GM21825 (cell line): ENCODE measurements around the gene PRMT7.
A peak's percentile ranks its signal among the peaks of the same experiment; 100 is the strongest.

ENCODE experiments used
- ATAC-seq: cut with Tn5 transposase; IDR thresholded peaks from one replicate; pipeline ENCODE4 v1.9.1; 2021; ENCODE audit warnings: mild to moderate bottlenecking, moderate library complexity; ENCODE audit not compliant: unreplicated experiment

PRMT7 gene

DNA sequence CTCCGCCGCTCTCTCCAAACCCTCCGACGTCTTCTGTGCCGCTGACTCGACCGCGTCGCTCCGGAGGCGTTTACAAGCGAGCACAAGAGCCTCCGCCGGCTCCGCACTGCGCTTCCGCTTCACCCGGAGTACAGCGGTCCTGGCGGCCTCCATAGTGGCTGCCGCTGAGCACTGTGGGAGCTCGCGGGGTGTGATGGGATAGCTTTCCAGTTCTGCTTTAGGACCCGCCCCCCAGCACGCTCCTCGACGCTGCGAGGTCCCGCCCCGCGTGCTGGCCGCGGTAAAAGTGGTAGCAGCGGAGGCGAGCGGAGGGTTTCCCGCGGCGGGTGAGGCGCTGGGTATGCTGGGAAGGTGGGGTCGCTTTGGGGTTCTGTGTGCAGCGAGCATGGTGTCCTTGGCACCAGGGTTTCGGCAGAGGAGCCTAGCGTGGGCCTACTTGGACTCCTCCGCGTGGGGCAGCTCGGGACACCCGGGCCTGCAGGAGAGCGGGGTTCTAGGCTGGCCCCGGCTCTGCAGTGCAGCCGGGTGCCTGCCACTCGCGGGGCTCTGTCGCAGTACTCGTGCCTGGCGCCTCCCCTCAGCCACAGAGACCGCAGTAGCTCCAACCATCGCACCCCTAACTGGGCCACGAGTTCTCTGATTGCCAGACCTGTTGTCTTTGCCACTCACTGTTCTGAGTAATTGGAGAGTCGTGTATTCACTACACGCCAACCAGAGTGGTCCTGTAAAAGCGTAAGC, at the start of gene PRMT7, which contains the start of gene SLC7A6OS:
Gene PRMT7, plus strand, starts transcription at position 246 of the 738 bp plus-strand sequence. CDS start 4,961 bp downstream, outside the sequence.
Gene SLC7A6OS, minus strand, starts transcription at position 173 of the 738 bp plus-strand sequence. Its CDS starts 20 bp downstream, at position 153.
- peak; percentile 98 for ATAC-seq

- ATAC-seq: no peak
Observed at GRCh38 chr16:68263559-68264127, 47.2 kb upstream of the PRMT7 start.

DNA sequence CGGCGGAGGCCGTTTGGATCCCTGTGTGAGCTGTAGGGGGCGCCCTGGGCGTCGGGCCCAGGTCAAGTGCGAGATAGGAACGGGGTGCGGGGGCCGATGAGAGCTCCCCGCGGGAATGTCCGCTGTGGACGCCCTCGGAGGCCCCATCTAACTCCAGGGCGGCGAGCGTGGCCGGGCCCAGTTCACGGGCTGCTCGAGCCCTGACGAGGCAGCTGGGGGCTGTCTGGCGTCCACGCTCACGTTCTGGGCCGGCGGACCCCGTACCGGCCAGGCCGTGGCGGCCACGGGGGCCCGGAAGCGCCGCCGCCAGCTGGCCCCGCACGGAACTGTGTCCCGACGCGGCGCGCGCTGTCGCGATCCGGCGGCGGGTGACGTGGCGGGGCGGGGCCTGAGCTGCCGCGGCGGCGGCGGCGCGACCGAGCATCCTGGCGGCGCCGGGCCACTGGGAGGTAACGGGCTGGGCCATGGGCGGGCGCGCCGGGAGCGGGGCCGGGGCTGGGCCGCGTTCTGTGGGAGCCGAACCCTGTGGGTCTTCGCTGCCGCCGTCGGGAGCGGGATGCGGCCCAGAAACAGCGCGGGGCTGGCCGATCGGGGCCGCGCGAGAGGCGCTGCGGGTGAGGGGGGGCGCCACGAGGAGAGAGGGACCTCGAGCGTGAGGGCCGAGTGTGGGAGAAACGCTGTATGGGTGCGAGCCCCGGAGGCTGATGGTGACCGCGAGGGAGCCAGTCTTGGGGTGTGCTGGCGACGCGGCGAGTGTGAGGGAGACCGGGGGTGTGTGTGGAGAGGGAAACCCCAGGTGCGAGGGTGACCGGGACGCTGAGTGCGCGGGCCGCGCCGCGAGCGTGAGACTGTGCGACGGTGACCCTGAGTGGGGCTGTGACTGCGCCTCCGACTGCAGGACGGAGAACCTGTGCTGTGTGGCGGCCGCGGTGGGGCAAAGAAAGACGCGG, 46.4 kb upstream of the PRMT7 start, which contains the start of gene SLC7A6:
Gene SLC7A6, plus strand, starts transcription at position 399 of the 950 bp plus-strand sequence. CDS start 10,201 bp downstream, outside the sequence.
- peak; percentile 53 for ATAC-seq

- peak; percentile 5 for ATAC-seq
Observed at GRCh38 chr16:68265078-68265920, 45.5 kb upstream of the PRMT7 start.

- no peak for ATAC-seq
Observed at GRCh38 chr16:68267612-68268405, 43.0 kb upstream of the PRMT7 start.

GRCh38 chr16:68269793-68270192, 41.0 kb upstream of the PRMT7 start:
- ATAC-seq: no peak

GRCh38 chr16:68270353-68270752, 40.5 kb upstream of the PRMT7 start:
- ATAC-seq: no peak

DNA sequence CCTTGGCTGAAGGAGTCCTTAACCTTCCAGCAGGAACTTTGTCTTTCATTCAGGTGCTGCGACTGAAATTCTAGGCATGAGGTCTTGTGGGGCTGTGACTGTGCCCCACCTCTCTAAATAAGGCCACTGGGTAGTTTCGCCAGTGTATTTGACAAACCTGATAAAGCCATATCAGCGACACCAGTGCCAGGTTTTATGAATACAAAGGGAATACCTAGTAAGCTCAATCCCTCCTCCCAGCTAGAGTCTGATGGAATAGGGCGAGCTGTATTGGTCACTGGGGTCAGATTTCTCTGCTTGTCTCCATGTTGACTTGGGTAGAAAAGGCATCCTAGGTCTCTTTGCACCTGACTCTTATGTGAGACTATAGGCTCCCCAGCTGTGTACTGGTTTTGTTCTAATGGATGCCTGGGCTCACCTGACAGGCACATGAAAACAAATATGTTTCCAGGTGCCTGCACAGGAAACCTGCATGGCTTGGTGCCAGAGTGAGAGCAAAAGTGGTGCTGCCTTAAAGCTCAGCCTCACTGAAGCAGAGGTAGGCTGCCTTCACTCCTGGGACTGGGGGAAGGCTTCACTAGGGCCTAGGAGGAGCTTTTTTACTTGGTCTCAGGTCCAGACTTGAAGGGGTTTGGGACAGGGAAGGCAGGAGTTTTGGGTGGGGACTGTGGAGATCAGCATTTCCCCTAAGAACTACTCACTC, 38.2 kb upstream of the PRMT7 start:
- no peak for ATAC-seq

GRCh38 chr16:68273459-68273858, 37.4 kb upstream of the PRMT7 start:
- ATAC-seq: no peak

GRCh38 chr16:68273896-68274295, 36.9 kb upstream of the PRMT7 start:
- ATAC-seq: no peak

DNA sequence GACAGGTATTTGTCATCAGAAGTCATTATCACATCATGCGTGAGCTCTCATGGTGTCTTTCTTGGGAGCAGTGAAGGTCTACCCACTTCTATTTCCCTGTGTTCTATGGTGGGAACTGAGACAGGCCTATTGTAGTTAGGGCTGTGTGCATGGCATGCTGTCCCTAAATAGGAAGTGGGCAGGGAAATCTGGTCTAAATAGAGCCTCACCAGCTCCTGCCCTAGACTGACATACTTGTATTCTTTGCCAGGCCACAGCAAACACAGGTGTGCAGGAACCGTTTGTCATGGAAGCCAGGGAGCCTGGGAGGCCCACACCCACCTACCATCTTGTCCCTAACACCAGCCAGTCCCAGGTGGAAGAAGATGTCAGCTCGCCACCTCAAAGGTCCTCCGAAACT, 36.4 kb upstream of the PRMT7 start:
- no peak for ATAC-seq

DNA sequence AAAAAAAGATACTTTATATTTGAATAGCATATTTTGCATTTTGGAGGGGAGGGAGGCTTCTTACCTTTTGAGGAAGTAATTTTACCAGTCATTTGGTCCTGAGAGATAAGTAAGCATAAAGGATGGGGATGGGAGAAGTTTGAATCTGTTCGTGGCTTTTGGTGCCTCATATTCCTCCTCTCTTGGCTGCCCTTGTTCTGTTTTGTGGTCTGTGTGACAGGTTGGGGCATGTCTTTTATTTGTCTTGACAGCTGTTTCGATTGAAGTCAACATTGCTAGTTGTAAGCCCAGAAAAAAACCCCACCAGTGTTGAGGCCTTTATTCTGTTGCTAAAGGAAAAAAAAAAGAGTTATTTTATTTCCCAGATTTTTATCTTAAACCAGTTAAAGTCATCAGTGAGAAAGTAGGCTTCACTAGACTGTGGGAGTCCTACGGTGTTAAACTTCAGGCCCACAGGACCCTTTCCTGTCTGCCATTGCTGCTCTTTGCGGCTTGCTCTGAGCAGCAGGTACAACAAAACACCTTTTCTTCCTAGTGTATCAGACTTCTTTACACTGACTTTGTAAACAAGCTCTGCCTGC, 35.1 kb upstream of the PRMT7 start:
- no peak for ATAC-seq

DNA sequence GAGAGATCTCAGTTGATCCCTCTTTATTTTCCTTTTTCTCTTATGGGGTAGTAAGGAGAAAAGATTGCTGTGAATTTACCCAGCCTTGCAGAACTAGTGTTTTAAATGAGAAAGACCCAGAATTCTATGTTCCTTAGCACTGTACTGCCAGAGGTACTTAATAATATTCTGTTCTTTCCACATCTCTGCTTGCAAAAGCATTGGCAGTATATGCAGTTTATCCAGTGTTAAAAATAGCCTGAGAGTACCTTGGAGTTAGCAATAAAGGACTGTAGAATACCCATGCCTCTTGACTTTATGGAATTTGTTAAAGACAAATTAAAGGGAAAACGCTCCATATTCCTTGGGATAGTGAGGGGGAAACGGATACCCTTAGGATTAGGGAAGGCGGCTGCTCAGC, 34.6 kb upstream of the PRMT7 start:
- ATAC-seq: no peak

- ATAC-seq: no peak
Observed at GRCh38 chr16:68279726-68280558, 30.9 kb upstream of the PRMT7 start.

GRCh38 chr16:68281368-68282063, 29.3 kb upstream of the PRMT7 start:
- no peak for ATAC-seq

- ATAC-seq: no peak
Observed at GRCh38 chr16:68282064-68282452, 28.8 kb upstream of the PRMT7 start.

- no peak for ATAC-seq
Observed at GRCh38 chr16:68283346-68283745, 27.5 kb upstream of the PRMT7 start.
